ENCODE data around the gene PCDHGA4. TPM values are rescaled to one million over a fixed set of nuclear protein-coding genes. Genes with fewer than 3 reads are reported as not detected.

The PCDHGA4 gene
- total RNA-seq, 1 experiment from 2014 or later, result 2.6 TPM

GRCh38 chr5:141322261-141322660 is 32.6 kb upstream of the PCDHGA4 start:
- no peak overlapping the region for H2BK20ac ChIP-seq (ENCODE audit: low read depth, low read length, poor library complexity, severe bottlenecking)
- no peaks in the 10 kb centered on the region for H3K4me1 ChIP-seq (ENCODE audit: insufficient read depth, low read length)
- H3T11ph ChIP-seq (ENCODE audit: low read length), result no peak overlapping the region
- H2AK5ac ChIP-seq (ENCODE audit: insufficient read length, low read length), result no peak overlapping the region
- H3K56ac ChIP-seq (ENCODE audit: insufficient read length, low read depth, low read length), result no peak overlapping the region
- H2BK12ac ChIP-seq (ENCODE audit: insufficient read length, low read depth, low read length), result no peak overlapping the region
- no peak overlapping the region for H3K23ac ChIP-seq (ENCODE audit: insufficient read length, low read depth, low read length)
- Mint-ChIP-seq H3K9me3 (peaks cover 51 to 71% of the 10 kb centered on the region in 2 experiments), H3K27me3 (ENCODE audit: low read depth) (peaks cover 5% of the 10 kb centered on the region), H3K27ac (no peak overlapping the region), H3K4me1 (peaks cover 13 to 21% of the 10 kb centered on the region in 2 experiments), H3K4me3 (no peak overlapping the region; a peak in 1 of 5 replicates), H3K36me3 (ENCODE audit: insufficient read depth in 1 of 3, low read depth in 3 of 3) (peaks cover 30 to 45% (median 35%) of the 10 kb centered on the region in 3 experiments)
- H3K4ac ChIP-seq (ENCODE audit: low read depth, low read length), result no peak overlapping the region
- H2AFZ ChIP-seq (ENCODE audit: low read length), result no peak overlapping the region
- H3K79me2 ChIP-seq (ENCODE audit: insufficient read depth, low read length), result peaks cover 6% of the 10 kb centered on the region; the same call in 1 of the 2 replicates
- TF ChIP-seq CTCF (conservative IDR thresholded peaks at IDR 0.05), result no peak
- no peak overlapping the region for H3K18ac ChIP-seq (ENCODE audit: insufficient read length, low read depth, low read length)
- no peak overlapping the region for H4K8ac ChIP-seq (replicated peaks; ENCODE audit: insufficient read length, low read depth, low read length)
- no peak overlapping the region for H3K9ac ChIP-seq (ENCODE audit: extremely low read depth, insufficient read length, low read length)
- no peaks in the 10 kb centered on the region for H4K20me1 ChIP-seq (ENCODE audit: control insufficient read depth, insufficient read depth, insufficient read length)
- H3K4me2 ChIP-seq (ENCODE audit: insufficient read depth, insufficient read length, low read length), result no peak overlapping the region
- H2BK15ac ChIP-seq (ENCODE audit: low read depth, low read length), result no peak overlapping the region
- WGBS (ENCODE audit: extremely low coverage, insufficient read length, low lambda C conversion rate), result 100% methylated on average over 1 of the region's 3 CpGs
- H2BK120ac ChIP-seq (ENCODE audit: low read depth, low read length, poor library complexity, severe bottlenecking), result no peak overlapping the region
- H3K14ac ChIP-seq (ENCODE audit: insufficient read depth, low read length), result no peak overlapping the region
- no peaks in the 10 kb centered on the region for H3K27me3 ChIP-seq (ENCODE audit: insufficient read depth, low read length)
- no peak overlapping the region for H3K27ac ChIP-seq (ENCODE audit: insufficient read length, low read depth, low read length)
- H2BK5ac ChIP-seq (ENCODE audit: insufficient read length, low read length), result no peak overlapping the region
- no peak overlapping the region for H4K91ac ChIP-seq (ENCODE audit: insufficient read length, low read depth, low read length)
- H4K5ac ChIP-seq (ENCODE audit: insufficient read length, low read depth, low read length), result no peak overlapping the region
- H3K79me1 ChIP-seq (ENCODE audit: insufficient read depth, low read depth, low read length, poor library complexity, severe bottlenecking), result peaks cover 2% of the 10 kb centered on the region
- H3K23me2 ChIP-seq (ENCODE audit: insufficient read length, low read depth, low read length, poor library complexity, severe bottlenecking), result peaks cover 12% of the 10 kb centered on the region
- DNase-seq, result no peak
- H3K9me3 ChIP-seq (ENCODE audit: control insufficient read depth, low read depth, low read length), result peaks cover 22% of the 10 kb centered on the region

All from H9 (cell line).